ENCODE results near the gene ST6GALNAC3.

Gene ST6GALNAC3

DNA sequence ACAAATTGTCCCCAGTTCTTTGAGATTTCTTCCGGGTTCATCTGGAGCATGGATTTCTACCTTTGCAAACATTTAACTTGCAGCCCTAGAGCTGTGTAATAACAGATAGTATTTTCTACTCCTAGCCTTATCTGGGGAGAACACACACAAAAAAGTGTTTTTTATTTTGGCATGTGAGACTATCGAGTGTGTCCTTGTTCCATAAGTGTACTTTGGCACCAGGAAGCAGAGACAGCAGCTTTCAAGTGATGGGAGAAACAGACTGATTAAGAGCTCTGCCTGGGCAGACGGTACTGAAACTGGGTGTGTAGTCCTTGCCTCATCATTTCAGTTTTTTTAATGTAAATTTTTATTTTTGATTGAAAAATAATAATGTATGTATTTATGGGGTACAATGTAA is 297.4 kb downstream of the ST6GALNAC3 start:
- DNase-seq, result no peak

DNA sequence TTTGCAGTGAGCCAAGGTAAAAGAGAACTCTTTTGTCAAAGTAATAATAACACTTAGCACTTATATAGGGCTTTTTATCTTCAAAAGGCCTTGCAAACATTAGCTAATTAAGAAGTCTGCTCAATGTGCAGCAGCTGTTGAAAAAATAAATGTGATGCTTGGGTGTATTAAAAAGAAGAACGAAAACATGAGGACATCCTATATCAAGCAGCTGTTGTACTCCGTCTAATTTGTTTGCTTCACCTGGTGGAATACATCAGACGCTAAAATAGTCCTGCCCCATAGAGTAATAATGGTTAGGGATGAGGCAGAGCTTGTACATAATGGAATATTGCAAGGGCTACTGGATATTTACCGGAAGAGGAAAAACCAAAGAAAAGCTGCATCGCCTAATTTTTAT is 299.5 kb downstream of the ST6GALNAC3 start:
- peak; percentile 85 for DNase-seq

DNA sequence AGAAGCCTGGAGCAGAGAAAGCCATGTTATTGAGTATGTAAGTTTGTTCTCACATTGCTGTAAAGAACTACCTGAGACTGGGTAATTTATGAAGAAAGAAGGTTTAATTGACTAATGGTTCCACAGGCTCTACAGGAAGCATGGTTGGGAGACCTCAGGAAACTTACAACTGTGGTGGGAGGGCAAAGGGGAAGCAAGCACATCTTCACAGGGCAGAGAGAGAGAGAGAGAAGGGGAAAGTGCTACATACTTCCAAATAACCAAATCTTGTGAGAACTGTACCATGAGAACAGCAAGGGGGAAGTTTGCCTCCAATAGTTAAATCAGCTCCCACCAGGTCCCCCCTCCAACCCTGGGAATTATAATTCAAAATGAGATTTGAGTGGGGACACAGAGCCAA is 302.7 kb downstream of the ST6GALNAC3 start:
- DNase-seq, result no peak

DNA sequence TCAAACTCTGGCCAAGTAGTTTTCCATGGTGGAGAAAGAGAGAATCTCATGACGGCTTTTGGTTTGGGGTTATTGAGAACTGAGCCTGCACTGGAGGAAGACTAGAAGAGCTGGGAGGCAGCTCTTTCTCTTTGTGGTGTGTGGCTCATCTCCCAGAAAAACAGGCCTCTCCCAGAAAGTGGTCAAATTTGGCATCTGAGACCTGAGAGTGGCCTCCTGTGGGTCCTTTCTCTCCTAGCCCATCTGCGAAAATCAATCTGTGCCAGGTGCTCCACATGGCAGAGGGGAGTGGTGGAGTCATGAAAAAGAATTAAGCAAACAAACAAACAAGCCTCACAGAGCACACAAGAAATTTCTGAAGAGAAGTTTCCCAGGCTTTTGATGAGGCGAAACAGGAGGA is 305.0 kb downstream of the ST6GALNAC3 start:
- no peak for DNase-seq

DNA sequence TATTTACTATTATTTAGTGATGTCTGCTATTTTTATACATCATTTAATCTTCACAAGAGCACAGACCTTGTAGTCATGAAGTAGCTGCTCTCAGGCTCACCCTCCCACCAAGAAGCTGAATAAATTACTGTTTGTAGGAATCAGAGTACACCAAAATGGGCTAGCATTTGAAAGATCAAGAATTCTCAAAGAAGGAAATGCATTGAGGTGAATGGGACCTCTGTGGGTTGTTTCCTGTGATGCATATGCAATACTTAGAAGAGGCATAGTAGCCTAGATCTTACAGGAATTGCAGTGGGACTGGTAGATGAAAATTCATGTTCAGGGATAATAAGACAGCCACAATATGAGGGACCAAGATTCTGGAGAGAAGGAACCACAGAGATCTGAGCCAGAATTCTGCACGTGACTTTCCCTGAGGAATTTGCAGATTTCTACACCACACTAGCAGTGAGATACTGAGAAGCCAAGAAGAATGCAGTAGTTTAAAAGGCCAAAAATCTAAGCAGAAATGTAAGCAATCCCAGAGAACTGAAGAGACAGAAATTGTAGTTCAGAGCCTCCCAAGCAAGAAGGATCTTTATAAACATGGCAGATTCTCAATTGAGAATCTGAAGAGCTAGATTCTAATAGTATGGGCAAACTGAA is 307.0 kb downstream of the ST6GALNAC3 start:
- DNase-seq, result no peak

DNA sequence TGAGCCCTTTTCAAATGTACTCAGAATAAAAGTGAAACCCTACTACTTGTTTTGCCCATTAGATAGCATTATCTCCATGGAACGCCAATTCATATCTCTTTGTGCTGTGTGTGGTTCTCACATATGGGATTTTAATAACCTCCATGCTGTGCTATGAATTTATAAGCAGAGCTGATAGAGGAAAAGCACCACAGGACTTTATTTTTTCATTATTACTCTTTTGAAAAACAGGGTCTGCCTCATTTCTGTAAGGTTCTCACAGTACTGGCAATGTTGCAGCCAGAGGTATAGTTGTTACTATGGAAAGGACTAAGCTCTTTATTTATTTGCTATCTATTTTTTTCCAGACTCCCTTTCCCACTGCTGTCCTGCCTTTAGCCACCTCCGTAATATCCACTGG is 313.7 kb downstream of the ST6GALNAC3 start:
- no peak for DNase-seq

DNA sequence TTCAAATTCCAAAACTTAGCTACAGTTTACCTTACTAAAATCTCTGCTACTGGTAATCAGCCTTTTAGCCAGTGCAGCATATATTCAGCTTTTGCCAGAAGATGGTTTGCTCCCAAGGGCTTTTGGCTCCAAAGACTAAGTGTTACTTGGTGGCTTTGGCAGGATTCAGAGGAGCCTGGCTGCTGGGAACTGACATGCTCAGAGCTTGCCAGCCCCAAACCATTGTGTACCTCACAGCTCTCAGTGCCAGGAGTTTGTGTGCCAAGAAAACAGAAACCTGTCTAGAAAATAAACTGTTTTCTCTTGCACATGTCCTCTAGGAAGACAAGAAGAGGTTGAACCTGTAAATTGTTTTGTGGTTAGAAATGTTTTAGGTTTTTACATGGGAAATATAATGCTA is 315.9 kb downstream of the ST6GALNAC3 start:
- DNase-seq, result no peak

DNA sequence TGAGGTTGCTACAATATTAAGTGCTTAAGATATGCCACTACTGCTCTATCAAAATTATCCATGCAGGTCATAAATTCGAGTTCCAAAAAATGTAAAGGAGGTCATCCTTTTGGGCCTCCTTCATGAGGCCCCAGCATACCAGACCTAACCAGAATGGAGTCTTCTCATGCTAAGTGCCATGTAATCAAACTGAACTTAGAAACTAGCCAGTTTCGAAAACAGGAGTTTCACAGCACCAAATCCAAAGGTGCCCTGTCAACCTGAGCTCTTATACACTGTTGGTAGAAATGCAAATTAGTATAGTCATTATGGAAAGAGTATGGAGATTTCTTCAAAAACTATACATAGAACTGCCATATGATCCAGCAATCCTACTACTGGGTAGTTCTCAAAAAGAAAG is 320.5 kb downstream of the ST6GALNAC3 start:
- no peak for DNase-seq

DNA sequence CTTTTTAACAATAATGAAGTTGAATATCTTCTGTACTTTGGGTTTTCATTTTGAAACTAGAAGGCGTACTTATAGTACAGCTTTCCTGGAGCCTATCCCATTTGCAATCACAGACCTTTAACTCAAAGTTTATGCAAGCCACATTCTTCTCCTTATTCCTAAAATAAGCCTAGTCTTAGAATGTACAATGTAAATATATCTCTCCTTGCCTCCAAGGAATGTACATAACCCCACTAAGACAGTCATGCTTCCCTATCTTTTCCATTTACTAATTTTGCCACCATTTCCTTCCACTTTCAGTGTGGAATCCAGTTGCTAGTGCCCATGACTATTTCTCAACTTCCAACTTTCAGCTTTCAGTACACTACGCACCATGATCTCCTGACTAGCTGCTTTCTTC is 327.6 kb downstream of the ST6GALNAC3 start:
- no peak for DNase-seq

DNA sequence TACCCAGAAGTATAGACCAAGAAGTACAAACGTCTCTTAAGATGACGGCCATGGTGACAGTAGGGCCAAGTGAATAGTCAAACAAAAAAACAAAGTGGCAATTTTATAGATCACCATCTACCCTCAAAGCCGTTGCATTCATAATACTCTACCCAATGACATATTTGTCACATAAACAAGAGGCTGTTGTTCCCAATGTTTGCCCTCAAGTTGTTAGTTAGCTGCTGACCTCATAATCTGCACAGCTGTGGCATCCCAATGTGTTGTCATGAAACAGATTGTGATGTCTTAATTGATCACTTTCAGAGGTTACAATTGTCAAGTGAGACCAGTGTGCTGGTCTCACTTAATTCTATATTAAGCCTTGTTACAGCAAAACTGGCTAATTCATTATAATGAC is 333.8 kb downstream of the ST6GALNAC3 start:
- no peak for DNase-seq

DNA sequence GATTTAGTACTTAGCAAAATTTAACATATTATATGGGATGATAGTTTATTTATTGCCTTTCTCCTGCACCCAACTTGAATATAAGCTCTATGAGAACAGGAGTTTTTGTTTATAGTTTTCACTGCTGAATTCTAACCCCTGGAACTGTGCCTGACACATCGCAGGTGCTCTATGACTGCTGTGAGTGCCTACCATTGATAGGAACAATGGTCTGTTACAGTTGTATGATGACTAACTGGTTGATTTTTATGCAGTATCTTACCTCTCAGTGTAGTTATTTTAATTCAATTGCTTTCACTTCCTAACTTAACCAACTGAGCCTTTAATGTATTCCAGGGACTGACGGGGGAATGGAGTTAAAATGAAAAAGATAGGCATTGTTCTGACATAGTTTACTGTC is 336.0 kb downstream of the ST6GALNAC3 start:
- no peak for DNase-seq

DNA sequence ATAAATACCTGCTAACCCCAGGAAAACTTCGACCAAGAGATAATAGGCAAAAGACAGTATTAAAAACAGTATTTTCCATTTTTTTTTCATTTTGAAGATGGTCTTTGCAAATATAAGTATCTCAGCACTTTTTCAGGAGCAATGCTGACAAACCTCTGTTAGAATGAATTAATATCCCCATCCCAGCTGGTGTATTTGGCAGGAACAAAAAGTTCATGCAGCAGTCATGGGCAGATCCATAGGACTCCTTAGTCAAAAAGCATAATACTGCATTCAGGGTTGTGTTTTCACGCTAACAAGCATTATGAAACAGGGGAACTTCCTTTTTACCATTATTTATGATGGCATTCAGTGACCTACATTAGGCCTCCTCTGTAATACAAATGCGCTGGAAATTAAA is 344.0 kb downstream of the ST6GALNAC3 start:
- no peak for DNase-seq

DNA sequence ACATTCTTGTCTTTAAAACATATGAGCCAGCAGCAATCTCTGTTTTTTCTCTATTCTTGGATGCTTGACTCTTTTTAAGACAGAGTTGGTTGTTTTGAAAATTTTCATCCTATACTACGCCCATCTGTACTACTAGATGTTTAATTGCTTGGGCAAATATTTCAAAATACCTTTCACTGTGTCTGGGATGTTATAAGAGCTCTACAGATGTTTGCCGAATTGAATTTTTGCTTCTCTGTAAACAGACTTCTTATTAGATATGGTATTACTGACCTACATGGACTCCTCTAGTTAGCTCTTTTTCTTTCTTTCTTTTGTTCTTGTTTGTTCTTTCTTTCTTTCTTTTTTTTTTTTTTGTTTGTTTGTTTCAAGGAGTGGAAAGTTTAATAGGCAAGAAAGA is 345.1 kb downstream of the ST6GALNAC3 start:
- DNase-seq, result no peak

DNA sequence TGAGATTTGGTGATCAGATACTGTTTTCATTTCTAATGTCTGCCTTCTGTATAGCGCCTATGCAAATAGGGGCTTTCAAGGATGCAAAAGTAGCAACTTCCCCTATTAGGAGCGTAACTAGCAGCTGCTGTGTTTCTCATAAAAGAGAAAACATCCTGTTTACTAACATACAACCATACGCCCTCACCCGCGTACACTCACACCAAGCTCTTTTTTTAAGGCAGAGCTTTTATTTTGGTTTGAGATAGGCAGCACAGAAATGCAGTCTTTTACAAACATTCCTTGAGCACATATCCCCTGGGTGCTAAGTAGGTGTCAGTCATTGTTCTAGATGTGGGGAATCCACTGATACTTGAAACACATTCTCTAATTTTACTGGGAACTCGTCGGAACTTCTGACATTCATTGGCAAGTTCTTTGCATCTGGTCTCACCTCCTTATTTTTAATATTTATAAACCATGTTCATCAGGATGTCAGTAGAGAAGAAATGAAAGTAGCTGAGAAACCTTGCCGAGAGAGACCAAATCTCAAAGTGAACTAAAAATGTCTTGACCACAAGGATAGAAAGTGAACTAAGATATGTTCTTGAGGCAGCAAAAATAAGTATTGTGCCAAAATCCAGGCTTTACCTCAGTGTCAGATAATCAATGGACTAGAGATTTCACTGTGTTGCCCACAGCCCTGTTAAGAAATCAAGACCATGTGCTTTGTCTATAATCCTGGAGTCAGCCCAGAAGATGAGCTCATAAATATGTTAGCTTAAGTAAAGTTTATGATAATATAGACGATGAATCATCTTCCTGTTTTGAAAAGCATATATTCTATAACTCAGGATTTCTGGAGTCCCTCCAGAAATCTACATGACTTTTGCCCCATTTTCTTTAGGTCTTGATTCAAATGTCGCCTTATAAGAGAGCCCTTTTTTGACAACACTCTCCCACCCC is 350.9 kb downstream of the ST6GALNAC3 start:
- DNase-seq, result no peak

DNA sequence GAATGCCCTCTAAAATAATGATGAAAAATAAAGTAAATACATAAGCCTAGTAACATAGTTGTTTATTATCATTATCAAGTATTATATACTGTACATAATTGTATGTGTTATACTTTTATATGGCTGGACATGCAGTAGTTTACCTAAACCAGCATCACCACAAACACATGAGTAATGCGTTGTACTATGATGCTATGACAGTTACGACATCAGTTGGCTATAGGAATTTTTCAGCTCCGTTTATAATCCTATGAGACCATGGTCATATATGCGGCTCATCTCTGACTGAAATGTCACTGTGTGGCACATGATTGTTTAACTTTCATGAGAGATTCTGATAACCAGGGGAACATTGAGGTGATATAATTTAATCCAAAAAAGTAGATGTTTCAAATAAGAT is 352.1 kb downstream of the ST6GALNAC3 start:
- DNase-seq, result no peak

DNA sequence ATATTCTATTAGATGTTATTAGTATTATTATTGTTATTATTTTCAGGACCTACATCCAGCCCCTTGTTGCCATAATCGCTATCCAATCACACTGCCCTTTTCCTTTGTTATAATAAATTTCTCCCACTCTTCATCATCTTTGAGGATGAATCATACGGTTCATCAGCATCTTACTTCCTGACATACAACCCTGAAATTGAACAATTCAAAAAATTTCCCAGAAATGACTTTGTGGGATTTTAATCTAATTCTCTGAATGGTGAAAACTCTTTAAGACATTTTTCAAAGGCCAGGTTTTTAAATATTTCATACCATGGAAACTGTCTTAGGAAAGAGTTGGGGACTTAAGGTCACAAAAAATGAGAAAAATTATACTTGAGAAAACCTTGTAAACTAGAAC is 353.5 kb downstream of the ST6GALNAC3 start:
- no peak for DNase-seq

DNA sequence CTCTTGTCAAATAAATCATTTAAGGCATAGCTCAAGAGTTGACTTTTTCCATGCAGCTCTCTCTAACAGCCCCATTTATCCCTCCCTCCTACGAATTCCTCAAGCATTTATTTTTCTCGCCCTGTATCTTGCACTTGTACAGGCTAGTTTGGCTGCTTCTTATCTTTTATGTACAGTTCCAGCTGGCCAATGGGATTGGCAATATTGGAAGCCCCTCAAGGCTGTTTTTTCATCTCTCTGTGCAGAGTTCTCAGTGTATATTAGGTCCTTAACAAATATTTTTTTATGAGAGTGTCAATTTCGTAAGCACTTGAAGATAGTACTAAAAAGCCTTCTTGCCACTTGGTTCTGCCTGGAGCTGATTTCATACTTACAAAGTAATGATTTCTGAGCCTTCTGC is 356.0 kb downstream of the ST6GALNAC3 start:
- DNase-seq, result no peak

DNA sequence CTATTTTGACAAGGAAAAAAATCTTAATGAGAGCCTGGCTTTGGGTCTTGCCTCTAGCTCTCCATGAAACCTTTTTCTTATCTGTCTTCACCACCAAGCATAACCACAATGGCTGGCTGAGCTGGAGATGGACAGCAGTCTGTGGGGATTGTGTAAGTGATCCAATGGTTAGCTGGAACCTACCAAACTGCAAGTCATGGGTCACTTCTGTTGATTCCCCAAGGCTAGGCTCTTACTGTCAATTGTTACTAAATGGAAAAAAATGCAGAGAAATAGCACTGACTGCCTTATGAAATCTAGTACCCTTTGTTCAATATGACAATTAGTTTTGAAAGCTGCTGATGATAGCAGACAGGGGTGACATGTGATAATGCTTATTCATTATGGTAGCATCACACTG is 359.0 kb downstream of the ST6GALNAC3 start:
- peak; percentile 48 for DNase-seq

DNA sequence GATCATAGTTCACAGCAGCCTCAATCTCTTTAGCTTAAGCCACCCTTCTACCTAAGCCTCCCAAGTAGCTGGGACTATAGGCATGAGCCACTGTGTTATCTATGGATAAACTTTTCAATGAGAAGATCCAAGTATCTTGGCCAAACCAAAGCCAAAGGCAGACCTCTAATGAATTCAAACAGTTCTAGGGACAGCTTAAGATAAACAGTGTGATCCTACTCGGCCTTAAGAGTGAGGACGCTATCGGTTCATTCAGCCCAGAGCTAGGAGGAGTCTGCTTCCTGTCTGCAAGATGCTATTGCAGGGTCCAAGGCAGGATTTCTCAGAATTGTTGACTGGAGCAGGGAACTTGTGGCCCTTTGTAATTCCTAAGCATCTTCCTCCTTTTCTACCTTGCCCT is 368.7 kb downstream of the ST6GALNAC3 start:
- DNase-seq, result no peak

DNA sequence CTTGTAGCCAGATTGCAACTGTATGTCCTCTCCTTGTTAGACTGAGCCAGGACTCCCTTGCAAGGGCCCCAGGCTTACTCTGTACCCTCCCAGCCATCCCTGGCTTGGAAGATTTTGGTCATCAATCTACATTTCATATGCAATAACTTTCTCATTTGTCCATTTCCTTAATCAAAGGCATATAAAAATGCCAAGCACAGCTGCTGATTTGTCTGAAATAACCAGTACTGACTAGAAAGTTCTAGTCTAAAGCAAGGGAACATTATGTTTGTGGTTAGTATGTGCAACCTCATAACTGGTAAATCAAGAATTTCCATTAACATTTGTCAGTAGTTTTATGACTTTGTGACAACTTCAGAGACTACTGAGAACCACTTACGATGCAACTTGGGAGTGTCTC is 370.2 kb downstream of the ST6GALNAC3 start:
- no peak for DNase-seq

DNA sequence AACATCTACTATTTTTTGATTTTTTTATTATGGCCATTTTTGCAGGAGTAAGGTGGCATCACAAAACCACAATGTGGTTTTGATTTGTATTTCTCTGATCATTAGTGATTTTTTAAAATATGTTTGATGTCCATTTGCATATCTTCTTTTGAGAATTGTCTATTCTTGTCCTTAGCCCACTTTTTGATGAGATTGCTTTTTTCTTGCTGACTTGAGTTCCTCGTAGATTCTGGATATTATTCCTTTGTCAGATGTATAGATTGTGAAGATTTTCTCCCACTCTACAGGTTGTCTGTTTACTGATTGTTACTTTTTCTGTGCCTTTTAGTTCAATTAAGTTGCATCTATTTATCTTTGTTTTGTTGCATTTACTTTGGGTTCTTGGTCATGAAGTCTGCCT is 375.7 kb downstream of the ST6GALNAC3 start:
- DNase-seq, result no peak

DNA sequence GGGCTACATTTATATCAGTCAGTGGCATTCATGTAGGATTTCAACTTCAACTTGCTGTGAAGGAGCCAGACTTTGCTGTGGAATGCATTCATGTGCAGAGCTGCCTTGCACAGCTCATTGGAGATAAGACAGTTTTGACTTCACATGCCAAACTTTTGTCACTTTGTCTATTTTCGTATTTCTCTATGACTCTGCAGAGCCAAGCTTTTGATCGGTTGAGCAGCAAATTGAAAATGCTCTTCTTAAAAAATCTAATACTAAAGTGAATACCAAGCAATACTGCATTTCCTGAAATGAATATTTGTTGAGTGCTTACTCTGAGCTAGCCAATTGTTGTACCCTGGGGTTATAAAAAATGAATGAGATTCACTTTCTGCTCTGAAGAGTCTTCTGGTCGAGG is 388.7 kb downstream of the ST6GALNAC3 start:
- DNase-seq, result no peak

DNA sequence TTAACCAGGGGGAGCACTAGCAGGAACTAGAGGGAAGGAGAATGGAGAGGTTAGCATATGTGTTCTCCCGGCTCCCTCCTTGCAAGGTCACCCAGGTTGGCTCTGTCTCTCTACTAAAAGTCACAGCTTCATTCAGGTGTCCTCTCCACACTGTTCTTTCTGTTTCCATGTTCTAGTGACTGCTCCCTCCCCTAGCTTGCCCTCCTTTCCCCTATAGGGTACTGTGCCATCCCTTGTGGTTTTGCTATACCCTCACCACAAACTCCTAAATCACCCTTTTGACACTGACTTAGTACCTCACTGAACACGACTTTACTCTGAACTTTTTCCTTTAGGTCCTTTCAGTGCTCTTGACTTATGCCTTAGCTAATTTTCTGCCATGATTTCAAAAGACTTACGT is 389.3 kb downstream of the ST6GALNAC3 start:
- no peak for DNase-seq

DNA sequence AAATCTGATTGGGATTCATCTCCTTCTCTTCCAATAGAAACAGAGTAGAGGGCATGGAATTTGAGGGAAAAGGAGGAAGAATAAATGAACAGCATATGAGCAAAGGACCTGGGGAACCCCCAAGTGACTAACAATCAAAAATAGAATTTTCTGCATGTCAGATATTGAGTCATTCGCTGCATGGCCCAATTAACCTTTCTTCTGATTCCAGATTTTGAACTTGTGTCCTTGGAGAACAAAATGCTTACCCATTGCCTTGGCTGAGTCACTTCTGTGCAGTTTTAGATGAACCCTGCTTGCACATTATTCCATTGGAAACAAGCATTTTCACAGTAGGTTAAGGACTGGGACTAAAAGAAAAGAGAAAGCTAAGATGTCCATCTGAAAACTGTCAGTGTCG is 390.5 kb downstream of the ST6GALNAC3 start:
- DNase-seq, result no peak

DNA sequence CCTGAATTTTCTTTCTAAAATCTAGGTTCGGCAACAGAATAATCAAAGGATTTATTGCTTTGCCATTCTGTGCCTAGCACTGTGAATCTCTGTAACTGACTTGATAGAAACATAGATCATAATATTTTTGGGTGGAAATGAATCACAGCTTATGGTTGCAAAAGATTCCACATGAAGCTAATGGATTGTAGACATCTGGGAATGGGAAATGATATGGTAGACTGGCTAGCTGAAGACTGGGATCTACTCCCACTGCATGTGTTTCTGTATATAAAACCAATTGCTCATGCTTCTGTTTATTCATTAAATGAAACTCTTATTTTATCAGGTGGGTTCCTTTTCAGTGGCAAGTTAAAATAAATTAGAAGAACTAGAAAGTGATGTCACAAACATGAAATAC is 395.6 kb downstream of the ST6GALNAC3 start:
- DNase-seq, result no peak
